Thyroid gland (tissue), 4 donors: ENCODE measurements around the gene DYDC2.

Source experiments
- CTCF ChIP-seq, 6 experiments: fragments of 200-600 bp in 3 of 6; fragments of 450-650 bp in 3 of 6; sonication (generic) in 3 of 6; IDR thresholded peaks; one replicate each; pipeline ENCODE4 v1.5.1; 2016 to 2019; ENCODE audit warnings: antibody characterized with exemption in 6 of 6, mild to moderate bottlenecking in 2 of 6, inconsistent platforms in 1 of 6, moderate library complexity in 1 of 6
- POLR2A ChIP-seq, 2 donors: fragments of 450-650 bp; IDR thresholded peaks; one replicate each; pipeline ENCODE4 v1.6.1; 2017; ENCODE audit warnings: antibody characterized with exemption in 2 of 2, mild to moderate bottlenecking in 2 of 2, moderate library complexity in 1 of 2

GRCh38 chr10:80373502-80373901 lies 16.9 kb downstream of the DYDC2 start:
- no peak for TF ChIP-seq POLR2A (IDR thresholded peaks at IDR 0.05)
- no peak for TF ChIP-seq CTCF (IDR thresholded peaks at IDR 0.05)
